GM19397 (cell line): ENCODE results near the gene HSPA12A.
A peak's percentile ranks its signal among the peaks of the same experiment; 100 is the strongest.

Source experiments
- ATAC-seq: cut with Tn5 transposase; IDR thresholded peaks from one replicate; pipeline ENCODE4 v1.9.1; 2021; ENCODE audit warnings: mild to moderate bottlenecking, moderate library complexity; ENCODE audit not compliant: unreplicated experiment

HSPA12A gene, protein sequence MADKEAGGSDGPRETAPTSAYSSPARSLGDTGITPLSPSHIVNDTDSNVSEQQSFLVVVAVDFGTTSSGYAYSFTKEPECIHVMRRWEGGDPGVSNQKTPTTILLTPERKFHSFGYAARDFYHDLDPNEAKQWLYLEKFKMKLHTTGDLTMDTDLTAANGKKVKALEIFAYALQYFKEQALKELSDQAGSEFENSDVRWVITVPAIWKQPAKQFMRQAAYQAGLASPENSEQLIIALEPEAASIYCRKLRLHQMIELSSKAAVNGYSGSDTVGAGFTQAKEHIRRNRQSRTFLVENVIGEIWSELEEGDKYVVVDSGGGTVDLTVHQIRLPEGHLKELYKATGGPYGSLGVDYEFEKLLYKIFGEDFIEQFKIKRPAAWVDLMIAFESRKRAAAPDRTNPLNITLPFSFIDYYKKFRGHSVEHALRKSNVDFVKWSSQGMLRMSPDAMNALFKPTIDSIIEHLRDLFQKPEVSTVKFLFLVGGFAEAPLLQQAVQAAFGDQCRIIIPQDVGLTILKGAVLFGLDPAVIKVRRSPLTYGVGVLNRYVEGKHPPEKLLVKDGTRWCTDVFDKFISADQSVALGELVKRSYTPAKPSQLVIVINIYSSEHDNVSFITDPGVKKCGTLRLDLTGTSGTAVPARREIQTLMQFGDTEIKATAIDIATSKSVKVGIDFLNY

GRCh38 chr10:116742367-116743265, at the start of gene HSPA12A:
HSPA12A (minus strand) TSS chr10:116742566; CDS start chr10:116742469, 97 bp downstream.
- peak; percentile 96 for ATAC-seq

GRCh38 chr10:116791241-116791640, 48.9 kb upstream of the HSPA12A start:
- ATAC-seq: no peak

DNA sequence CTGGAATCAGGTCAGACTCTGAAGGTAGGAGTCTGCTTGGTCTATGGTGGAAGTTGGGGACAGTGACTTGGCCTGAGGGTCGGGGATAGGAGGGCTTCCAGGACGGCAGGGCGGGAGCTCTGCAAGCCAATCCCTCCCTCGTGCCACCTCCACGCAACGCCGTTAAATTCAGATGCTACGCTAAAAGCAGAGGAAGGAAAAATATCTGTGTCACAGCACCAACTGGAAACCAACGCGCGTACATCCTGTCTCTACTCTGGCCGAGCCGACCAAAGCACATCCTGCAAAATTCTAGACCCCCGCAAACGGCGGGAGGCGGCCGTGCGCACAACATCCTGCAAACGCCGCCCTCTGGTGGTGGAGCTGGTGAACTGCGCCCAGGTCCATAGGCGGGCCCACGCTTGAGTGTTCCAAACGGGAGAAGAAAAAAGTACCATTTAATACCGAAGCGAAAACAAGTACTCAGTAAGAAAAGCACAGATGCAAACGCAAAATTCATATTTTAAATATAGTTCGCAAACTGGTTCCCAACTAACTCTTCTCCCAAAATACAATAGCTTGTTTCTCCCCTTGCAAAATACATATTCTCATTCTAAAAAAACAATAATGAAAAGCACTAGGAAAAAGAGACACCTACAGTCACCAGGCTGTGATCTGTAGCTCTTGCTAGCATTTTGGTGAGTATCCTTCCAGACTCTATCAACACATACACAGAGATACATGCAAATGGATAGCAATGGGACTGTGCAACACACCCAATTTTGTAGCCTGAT, 45.7 kb upstream of the HSPA12A start:
- peak; percentile 93 for ATAC-seq

DNA sequence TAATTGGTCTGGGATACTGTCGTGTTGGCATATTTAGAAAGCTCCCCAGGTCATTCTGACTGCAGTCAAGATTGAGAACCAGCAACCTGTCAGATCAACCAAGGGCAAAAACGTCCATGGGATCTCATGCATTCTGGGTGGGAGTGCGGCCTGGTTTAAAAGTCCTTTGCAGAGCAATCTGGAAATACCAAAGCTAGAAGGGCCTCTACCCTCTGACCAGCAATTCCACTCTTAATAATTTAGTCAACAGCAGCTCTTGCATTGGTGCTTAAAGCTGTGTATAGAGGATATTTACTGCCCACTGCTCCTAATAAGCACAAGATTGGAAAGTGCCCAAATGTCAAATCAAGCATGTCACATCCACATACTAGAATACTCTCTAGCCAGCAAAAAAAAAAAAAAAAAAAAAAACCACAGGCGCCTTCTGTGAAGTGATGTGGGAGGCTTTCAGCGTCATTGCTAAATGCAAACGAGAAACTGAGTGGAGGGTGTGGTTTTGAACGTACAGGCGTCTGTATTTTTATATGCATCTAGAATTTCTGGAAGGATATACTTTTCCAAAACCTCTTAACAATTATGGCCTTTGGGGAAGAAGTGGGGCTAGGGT, 44.8 kb upstream of the HSPA12A start:
- ATAC-seq: no peak

DNA sequence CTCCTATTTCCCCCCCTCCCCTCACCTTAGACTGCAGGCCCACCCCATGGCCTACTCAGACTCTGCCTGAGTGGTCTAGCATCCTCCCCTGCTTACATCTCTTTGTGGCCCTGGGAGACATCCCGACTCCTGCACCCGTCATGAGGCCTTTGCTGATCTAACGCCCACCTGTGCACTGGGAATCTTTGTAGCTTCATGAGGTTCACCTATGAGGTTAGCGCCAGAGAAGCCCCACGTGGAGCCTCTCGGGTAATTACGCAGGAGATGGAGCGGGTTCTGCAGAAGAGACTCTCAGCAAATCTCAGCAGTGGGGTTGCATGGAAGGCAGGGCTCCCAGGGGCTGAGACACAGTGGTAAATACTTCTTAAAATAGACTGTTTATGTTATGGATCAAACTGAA, 43.5 kb upstream of the HSPA12A start:
- ATAC-seq: no peak

- no peak for ATAC-seq
Measured at GRCh38 chr10:116785282-116785681, 42.9 kb upstream of the HSPA12A start.

GRCh38 chr10:116784651-116785050, 42.3 kb upstream of the HSPA12A start:
- no peak for ATAC-seq

DNA sequence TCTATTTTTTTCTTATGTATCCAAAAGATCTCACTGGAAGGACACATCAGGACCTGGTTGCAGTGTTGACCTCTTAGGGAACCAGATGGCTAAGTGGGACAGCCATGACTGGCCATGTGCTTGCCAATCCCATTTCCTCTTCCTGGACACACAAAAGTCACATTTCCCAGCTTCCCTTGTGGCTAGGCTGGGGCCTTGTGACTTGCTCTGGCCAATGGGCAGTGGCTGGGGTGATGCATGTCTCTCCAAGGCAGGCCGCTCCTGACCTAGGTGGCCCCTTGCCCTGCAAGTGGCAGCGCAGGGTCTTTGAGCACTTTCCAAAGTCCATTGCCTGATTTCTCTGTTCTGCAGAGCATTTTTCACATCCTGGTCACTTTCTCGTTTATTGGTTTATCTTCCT, 41.7 kb upstream of the HSPA12A start:
- ATAC-seq: no peak

GRCh38 chr10:116783011-116783655, 40.8 kb upstream of the HSPA12A start:
- ATAC-seq: no peak

DNA sequence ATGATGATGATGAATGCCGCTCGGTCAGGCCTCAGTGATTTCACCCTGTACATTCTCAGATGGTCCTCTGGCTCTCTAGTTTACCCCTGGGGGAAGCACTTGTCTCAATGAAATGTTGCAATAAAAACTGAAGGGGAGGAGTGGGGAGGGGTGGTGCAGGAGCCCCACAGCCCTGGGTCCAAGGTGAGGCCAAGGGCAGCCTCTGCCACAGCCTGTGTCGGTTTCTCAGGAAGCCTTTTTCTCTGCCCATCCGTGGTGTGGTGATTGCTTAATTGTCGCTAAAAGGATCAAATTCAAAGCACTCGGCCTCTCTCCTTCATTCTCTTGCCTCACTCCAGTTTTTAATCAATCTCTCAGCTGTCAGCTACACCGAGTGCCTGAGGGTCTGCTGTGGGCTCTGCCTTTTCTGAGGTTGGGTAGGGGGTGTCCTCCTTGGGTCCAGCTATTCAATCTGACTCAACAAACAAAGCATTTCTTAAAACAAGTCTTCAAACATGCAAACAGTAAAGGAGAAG, 39.1 kb upstream of the HSPA12A start:
- no peak for ATAC-seq

- no peak for ATAC-seq
Measured at GRCh38 chr10:116780691-116781205, 38.4 kb upstream of the HSPA12A start.

DNA sequence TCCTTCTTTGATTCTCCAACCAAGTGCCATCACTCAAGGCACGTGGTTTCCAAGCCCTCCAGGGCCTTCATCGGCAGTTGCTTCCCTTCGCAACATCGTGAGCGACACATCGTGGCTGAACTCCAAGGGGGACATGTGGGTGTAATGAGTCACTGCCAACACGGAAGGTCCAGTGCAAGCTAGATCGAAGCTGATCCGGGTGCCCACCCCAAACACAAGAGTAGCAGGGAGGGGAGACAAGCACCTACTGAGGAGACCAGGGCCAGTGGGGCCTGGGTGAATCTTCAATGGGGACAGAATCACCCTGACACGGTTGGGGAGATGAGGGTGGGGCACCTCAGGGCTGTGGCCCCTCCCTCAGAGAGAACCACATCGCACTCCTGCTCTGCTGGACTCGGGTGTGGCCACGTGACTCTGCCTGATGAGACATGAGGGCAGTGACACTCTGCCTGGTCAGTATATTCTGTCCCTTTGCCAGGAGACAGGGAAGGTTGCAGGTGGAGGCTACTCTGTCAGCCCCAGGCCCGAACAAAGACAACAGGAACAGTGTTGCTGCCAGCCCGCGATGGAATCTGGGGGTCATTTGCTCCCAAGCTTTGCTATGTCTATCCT, 36.8 kb upstream of the HSPA12A start:
- ATAC-seq: no peak

- ATAC-seq: no peak
Measured at GRCh38 chr10:116777006-116777405, 34.6 kb upstream of the HSPA12A start.

- no peak for ATAC-seq
Measured at GRCh38 chr10:116775488-116776400, 33.4 kb upstream of the HSPA12A start.

DNA sequence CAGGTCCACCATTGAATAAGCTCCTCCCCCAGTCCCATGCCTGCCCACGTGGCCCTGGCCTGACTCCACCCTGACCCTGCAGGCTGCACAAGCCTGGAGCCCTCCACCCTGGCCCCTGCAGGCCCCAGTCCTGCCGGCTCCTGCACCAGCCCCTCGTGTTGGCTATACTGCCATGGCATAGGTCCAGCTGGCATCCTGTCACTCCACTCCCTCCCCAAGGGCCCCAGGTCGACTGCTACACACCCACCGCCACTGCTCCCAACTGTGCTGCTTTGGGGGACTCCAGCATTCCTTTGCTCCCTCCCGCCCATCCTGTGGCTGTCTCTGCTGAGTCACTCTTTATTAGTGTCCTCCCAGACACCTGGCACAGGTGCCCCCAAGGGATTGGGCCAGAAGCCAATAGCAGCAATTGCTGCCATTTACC, 32.4 kb upstream of the HSPA12A start:
- ATAC-seq: no peak

DNA sequence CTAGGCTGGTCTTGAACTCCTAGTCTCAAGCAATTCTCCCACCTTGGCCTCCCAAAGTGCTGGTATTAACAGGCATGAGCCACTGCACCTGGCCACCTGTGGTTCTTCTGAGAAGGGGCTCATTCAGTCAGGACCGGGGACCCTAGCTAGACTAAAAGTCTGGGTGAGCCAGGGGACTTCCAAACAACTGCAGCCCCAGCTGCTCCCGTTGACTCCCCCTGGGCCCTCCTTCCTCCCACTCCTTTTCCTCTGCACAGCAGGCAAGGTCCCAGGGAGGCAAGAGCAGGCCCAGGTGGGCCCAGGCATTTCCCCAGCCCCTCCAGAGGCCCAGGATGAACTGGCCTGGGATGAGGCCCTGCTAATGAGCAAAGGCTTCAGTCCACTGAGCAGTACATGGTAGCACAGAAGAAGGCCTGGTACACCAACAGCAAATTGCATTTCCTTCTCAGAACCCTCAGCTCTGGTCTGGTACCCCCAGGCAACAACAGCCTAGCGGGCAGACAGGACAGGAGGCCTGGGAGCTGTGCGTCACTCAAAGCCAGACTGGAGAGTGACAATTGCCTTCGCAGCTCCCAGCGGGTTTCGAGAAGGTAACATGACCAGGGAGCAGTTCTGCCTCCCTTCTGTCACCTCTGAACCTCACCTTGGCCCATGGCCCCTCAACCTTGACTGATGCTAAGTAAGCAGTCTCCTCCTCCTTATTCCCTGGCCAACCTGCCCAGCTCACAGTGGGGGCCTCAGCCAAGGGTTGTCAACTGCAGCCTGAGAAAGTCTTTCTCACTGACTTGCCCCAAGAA, 30.7 kb upstream of the HSPA12A start:
- ATAC-seq: no peak
